ACC112 (cell line): Measurements from ENCODE around the gene GPR155.

Source experiments
- H2AFZ ChIP-seq: fragments of 200-600 bp; sonication (generic); one replicate; pipeline ENCODE4 v1.6.0; 2017; ENCODE audit warnings: antibody characterized with exemption, low read length; ENCODE audit not compliant: unreplicated experiment
- H3K27ac ChIP-seq: fragments of 200-600 bp; sonication (generic); 2 replicates; pipeline ENCODE4 v1.5.1; 2014; ENCODE audit warnings: low read depth, mild to moderate bottlenecking, antibody characterized with exemption, low read length, moderate library complexity
- H3K27me3 ChIP-seq: fragments of 200-600 bp; sonication (generic); 2 replicates; pipeline ENCODE4 v1.6.1; 2014; ENCODE audit warnings: mild to moderate bottlenecking, antibody characterized with exemption, low read length, moderate library complexity, mixed read lengths; ENCODE audit not compliant: insufficient read depth
- H3K36me3 ChIP-seq: fragments of 200-600 bp; sonication (generic); 2 replicates; pipeline ENCODE4 v1.6.1; 2016; ENCODE audit warnings: mild to moderate bottlenecking, antibody characterized with exemption, low read length, moderate library complexity, mixed read lengths; ENCODE audit not compliant: insufficient read depth
- H3K4me1 ChIP-seq: fragments of 200-600 bp; sonication (generic); one replicate; pipeline ENCODE4 v1.6.1; 2016; ENCODE audit warnings: low read length, mixed read lengths; ENCODE audit not compliant: insufficient read depth, unreplicated experiment, control insufficient read depth
- H3K4me3 ChIP-seq: fragments of 200-600 bp; sonication (generic); 2 replicates; pipeline ENCODE4 v1.5.1; 2014; ENCODE audit warnings: mild to moderate bottlenecking, low read depth, low read length
- H3K79me2 ChIP-seq: fragments of 200-600 bp; sonication (generic); one replicate; pipeline ENCODE4 v1.6.0; 2016; ENCODE audit warnings: low read length; ENCODE audit not compliant: control insufficient read depth, unreplicated experiment, insufficient read depth

Gene GPR155

DNA sequence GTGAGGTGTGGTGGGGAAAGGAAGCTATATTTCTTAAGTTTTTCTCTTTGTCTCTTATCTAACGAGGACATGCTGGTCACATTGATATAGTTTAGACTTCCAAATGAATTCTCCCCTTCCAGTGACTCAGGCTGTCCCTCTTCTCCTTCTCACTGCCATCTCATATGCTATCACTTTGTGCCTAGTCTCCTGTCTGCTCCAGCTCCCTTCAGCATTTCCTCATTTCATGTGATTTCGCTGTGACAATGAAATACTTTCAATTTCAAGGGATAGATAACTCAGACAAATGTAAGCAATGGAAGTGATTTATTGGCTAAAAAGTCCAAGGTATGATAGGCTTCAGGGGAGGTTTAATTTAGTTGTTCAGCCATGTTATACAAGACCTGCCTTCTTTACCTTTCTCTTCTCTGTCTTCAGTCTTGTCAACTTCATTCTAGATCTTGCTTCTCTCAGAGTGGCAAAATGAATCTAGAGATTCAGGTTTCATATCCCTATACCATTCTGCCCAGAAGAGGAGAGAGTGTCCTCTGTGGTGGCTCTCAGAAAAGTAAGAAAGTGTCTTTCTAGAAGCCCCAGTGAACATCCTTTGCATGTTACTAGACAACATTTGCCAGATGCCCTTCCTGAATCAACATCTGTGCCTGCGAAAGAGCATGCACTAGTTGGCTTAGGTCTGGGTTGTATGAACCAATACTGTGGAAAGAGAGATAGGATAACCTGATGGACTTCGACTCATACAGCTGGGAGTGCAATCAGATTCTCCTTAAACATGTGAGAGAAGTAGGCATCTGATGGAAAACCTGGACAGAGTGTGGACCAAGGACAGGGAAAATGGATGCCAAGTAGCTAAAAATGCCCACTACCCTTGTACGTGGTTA lies 29.9 kb upstream of the GPR155 start:
- H3K4me1 ChIP-seq = no peaks in the 10 kb centered on the region
- H3K27me3 ChIP-seq = peaks cover 18% of the 10 kb centered on the region
- H3K36me3 ChIP-seq = no peaks in the 10 kb centered on the region
- H3K27ac ChIP-seq = no peak overlapping the region
- no peaks in the 10 kb centered on the region for H3K79me2 ChIP-seq
- peak overlapping the region; percentile 65 for H2AFZ ChIP-seq
- H3K4me3 ChIP-seq = no peak overlapping the region

DNA sequence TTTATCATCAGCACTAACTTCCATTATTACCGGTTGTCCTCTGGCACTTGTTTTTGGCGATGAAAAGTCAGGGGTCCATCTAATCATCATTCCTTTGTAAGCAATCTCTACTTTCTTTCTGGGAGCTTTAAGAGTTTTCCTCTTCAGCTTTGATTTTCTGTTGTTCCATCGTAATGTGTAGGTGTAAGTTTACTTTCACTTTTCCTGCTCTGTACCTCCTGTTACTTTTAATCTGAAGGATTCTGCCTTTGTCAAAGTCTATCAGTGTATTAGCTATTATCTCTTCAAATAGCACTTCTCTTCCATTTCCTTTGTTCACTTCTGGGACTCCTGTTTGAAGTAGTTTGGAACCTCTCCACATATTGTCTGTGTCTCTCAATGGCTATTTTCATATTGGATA lies 25.5 kb upstream of the GPR155 start:
- H3K4me1 ChIP-seq = no peaks in the 10 kb centered on the region
- no peak overlapping the region for H2AFZ ChIP-seq
- no peaks in the 10 kb centered on the region for H3K79me2 ChIP-seq
- no peak overlapping the region for H3K27ac ChIP-seq
- no peak overlapping the region for H3K4me3 ChIP-seq
- no peaks in the 10 kb centered on the region for H3K36me3 ChIP-seq
- no peaks in the 10 kb centered on the region; the same call in 1 of the 2 replicates for H3K27me3 ChIP-seq

DNA sequence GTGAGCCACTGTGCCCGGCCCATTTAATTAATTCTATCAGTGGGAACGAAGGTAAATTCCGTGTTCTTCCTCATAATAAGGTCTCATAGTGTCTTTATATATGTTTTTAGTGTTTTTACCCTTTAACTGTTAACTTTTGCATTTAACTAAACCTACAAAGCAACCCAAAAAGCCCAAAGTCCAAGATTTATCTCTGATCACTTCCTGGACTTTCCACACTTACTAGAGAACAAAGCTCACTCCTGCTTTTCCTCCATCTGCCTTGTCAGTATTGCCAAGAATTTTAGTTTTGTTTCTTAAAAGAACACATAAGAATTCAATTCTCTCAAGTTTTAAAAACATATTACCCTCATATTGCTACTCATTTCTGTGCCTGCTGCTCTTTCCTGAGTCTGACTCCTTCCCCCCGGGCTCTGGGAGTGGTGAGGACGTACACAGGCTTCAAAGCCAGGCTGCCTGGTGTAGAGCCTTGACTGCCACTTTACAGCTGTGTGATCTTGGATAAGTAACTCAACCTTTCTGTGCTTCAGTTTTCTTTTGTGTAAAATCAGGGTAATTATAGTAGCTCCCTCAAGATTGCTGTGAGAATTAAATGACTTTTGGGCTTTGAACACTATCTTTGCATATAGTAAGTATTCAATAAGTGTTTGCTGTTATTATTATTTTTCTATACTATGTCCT lies 24.9 kb upstream of the GPR155 start:
- Histone ChIP-seq H3K79me2 (no peaks in the 10 kb centered on the region), H3K27ac (no peak overlapping the region), H3K4me3 (no peak overlapping the region), H3K4me1 (no peaks in the 10 kb centered on the region), H2AFZ (no peak overlapping the region), H3K36me3 (no peaks in the 10 kb centered on the region), H3K27me3 (no peaks in the 10 kb centered on the region)

DNA sequence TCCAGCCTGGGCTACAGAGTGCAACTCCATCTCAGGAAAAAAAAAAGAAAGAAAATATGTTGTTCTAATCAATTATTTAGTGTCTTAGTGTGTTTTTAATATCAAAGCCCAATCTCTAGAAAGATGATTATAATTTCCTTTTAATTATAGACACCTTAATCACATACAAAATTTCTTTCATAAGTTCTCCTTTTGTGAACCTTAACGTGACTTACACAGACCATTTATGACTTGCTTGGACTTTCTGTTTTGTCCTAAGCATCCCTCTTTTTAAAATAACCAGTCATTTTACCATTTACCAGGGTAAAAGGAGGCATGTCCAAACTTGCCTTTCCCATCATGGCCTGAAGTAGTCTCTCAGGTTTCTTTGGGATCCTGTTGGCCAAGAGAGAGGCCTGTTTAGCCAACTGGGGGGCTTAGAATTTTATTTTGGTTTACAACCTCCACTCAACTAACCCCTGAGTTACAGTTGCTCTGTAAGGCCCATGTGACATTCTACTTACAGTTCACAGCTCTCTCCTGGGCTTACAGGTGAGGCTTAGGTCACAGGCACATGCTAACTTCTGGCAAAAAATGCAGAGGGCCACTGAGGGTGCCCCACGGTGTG lies 23.9 kb upstream of the GPR155 start:
- Histone ChIP-seq H3K36me3 (no peaks in the 10 kb centered on the region), H3K27me3 (no peaks in the 10 kb centered on the region), H3K4me3 (no peak overlapping the region), H2AFZ (no peak overlapping the region), H3K4me1 (no peaks in the 10 kb centered on the region), H3K27ac (no peak overlapping the region), H3K79me2 (no peaks in the 10 kb centered on the region)

DNA sequence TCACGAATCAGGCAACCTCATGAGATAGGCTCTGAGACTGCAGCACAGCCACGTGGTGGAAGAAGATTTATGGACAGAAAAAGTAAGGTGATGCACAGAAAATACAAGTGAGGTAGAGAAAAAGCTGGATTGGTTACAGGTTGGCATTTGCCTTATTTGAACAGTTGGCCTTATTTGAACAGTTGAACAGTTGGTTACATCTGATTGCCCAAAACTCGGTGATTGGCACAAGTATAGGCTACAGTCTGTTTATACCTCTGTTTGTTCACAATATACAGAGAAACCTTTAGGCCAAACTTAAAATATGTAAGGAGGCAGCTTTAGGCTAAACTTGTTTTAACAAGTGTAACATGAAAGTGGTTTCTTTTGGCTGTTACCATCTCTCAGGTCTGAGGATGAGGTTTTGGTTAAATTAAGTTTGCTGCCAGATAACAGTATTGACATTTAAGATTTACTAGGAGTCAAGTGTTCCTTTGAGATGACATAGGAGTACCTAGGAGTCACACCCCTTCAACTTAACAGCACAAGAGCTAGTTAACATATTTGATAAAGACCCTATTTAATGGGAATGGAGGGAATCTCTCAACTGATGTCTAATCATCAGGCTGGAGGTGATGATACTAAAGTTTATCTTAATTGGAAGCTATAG lies 16.5 kb upstream of the GPR155 start:
- Histone ChIP-seq H3K27ac (no peak overlapping the region), H3K4me1 (no peaks in the 10 kb centered on the region), H3K4me3 (no peak overlapping the region), H3K27me3 (peaks cover 21% of the 10 kb centered on the region), H3K79me2 (no peaks in the 10 kb centered on the region), H3K36me3 (no peaks in the 10 kb centered on the region), H2AFZ (no peak overlapping the region)

DNA sequence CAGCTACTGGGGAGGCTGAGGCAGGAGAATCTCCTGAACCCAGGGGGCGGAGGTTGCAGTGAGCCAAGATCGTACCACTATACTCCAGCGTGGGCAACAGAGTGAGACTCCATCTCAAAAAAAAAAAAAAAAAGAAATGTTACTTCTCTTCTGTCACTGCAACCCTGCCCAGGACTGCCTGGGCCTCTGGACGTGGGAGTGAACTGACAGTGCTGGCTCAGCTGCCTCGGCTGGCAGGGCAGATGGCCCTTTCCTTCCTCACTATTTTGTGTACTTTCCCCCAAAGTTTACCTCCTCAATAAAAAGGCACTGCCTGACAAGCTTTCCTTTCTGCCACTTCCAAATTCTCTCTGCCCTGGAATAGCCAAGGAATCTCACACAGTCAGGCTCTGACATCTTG lies 12.5 kb upstream of the GPR155 start:
- Histone ChIP-seq H2AFZ (no peak overlapping the region), H3K27ac (no peak overlapping the region), H3K79me2 (no peaks in the 10 kb centered on the region), H3K27me3 (peaks cover 21% of the 10 kb centered on the region), H3K4me3 (no peak overlapping the region), H3K36me3 (no peaks in the 10 kb centered on the region), H3K4me1 (no peaks in the 10 kb centered on the region)

DNA sequence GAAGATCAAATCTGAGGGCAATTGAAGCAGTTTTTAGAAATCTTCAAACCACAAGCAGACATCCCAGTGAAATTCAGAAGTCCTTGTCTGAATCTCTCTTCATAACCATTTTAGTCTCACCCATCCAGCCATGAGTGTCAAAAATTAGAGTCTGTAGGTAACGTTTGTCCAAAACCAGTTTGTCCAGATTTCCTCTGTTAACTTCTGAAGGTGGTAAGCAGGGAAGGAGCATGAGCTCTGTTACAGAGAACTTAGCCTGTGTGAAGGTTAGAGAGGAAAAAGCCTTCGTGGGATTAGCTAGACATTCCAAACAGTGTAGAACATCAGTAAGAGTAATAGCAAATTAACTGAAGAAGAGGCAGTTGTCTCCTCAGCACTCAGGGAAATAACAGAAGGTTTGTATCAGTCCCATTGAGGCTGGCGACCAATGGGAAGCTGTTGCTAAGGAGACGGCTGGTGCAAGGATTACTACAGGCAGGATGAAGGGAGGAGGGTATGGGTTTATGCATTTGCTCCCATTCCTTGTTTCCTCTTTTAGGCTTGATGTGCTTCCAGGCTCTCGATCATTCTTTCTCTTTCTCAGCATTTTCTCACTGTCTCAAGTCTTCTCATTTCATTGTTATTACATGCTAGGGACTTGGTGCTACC lies 8.7 kb upstream of the GPR155 start:
- Histone ChIP-seq H2AFZ (no peak overlapping the region), H3K27ac (no peak overlapping the region), H3K79me2 (no peaks in the 10 kb centered on the region), H3K36me3 (no peaks in the 10 kb centered on the region), H3K4me3 (no peak overlapping the region), H3K27me3 (peaks cover 3% of the 10 kb centered on the region; the same call in 1 of the 2 replicates), H3K4me1 (no peaks in the 10 kb centered on the region)

DNA sequence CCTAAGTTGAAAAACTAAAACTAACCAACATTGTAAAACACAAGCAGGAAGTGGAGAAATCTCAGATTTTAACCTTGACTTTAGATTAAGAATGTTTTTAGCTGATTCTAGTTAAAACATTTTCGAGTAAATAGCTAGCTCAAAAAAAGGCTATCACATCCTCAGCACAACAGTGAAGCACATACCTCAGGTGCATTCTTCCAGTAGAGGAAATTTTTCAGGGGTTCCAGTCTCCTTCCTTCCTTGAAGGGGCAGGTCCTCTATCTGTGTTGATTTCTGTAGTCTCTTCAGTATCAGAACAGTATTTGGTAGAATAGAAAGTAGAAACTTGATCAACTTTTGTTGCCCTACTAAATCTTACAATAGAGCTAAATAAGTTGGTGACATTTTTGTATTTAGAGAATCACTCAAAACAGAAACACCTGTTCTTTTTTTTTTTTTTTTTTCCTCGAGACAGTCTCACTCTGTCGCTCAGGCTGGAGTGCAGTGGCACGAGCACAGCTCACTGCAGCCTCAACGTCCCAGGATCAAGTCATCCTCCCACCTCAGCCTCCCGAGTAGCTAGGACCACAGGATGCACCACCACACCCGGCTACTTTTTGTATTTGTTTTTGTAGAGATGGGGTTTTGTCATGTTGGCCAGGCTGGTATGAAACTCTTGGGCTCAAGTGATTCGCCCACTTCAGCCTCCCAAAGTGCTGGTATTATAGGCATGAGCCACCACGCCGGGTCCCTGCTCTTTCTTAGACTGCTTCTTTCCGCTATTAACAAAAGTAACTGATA lies 6.9 kb upstream of the GPR155 start:
- Histone ChIP-seq H2AFZ (peak overlapping the region; percentile 70), H3K27me3 (no peaks in the 10 kb centered on the region), H3K27ac (no peak overlapping the region), H3K79me2 (no peaks in the 10 kb centered on the region), H3K36me3 (no peaks in the 10 kb centered on the region), H3K4me1 (no peaks in the 10 kb centered on the region), H3K4me3 (no peak overlapping the region)

DNA sequence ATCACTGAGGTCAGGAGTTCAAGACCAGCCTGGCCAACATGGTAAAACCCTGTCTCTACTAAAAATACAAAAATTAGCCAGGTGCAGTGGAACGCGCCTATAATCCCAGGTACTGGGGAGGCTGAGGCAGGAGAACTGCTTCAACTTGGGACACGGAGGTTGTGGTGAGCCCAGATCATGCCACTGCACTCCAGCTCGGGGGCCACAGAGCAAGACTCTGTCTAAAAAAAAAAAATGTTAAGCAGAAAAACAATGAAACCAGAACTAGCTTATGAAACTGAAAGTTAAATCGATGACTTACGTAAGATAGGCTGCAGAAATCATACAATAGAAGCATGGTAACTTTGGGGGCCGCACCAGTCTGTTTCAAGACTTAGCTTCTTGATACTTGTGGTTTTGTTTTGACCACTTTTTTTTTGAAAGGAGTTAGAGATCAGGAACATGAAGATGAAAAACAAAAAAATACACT lies 6.2 kb upstream of the GPR155 start:
- Histone ChIP-seq H3K27me3 (no peaks in the 10 kb centered on the region), H3K4me1 (no peaks in the 10 kb centered on the region), H3K79me2 (no peaks in the 10 kb centered on the region), H3K4me3 (0 out of 2 replicates have a peak overlapping the region, but pooled peaks have one; percentile 26), H3K27ac (no peak overlapping the region), H3K36me3 (no peaks in the 10 kb centered on the region), H2AFZ (peak overlapping the region; percentile 70)
